ENCODE results near the gene SH3RF1. TPM values are rescaled to one million over a fixed set of nuclear protein-coding genes. Genes with fewer than 3 reads are reported as not detected.

Gene SH3RF1
- total RNA-seq, 1 donor from 2014 or later, result 25.6 TPM

DNA sequence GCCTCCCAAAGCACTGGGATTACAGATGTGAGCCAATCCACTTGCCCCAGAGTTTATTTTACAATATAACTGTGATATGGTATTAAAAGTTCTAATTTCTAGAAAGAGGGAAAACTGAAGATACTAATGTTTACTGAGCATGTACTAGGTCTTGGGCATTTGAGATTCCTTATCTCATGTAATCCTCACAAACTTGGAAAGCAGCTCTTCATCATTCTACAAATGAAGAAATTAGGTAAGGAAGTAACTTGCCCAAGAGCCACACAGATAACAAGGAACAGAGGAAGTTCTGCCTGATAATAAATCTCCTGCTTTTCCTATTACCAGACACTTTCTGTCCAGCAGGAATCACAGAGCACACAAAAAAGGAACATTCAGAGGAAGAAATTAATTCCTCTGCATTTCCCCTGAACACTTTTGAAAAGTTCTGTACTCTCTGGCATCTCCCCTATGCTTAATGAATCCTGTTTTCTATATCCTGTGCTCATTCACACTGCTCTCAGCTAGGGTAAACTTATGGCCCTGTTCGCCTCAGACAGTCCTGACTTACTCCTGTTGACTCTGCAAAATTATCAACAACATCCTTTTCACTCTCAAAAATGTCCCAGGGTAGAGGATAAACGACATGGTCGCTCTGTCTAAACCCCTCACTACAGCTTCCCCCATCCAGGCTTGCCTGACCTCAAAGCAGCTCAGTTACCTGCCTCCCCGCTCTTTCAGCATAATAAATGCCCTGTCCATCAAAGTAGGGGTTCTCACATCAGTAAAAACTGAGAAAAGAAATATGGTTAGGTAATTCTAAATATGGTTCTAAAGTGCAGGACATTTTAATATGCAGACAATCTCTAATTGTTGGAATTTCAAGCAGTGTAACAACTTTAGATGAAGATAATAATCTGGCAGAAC, 13.6 kb downstream of the SH3RF1 start:
- Histone ChIP-seq H3K36me3 (ENCODE audit: control insufficient read depth, insufficient read depth, low read length) (no peaks in the 10 kb centered on the region), H3K27me3 (ENCODE audit: control insufficient read depth, insufficient read depth, low read length) (no peaks in the 10 kb centered on the region), H3K4me3 (ENCODE audit: low read depth, low read length) (no peak overlapping the region)
- TF ChIP-seq CTCF (IDR thresholded peaks at IDR 0.05; ENCODE audit: insufficient read depth, low read length, poor library complexity, severe bottlenecking), result no peak
- DNase-seq (ENCODE audit: low read depth), result no peak

DNA sequence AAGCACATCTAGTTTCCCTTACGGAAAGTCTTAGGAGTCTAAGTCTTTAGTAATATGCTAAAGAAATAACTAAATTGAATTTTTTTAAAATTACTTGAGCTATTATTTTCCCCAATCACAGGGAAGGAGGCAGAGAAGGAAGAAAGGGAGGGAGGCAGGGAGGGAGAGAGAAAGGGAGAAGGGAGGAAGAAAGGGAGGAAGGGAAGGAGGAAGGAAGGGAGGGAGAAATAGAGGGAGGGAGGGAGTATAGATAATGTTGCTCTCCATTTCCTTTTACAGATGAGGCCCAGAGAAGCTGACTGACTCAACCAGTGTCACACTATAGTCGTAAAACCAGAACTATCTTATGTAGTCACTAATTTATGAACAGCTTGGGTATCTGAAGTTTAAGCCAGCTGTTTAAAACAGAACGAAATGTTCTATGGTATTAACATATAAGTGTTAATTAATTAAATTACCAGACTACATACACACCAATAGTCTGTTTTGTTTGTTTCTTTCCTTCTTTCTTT, 14.6 kb downstream of the SH3RF1 start:
- no peak overlapping the region for H3K4me3 ChIP-seq (ENCODE audit: low read depth, low read length)
- DNase-seq (ENCODE audit: low read depth), result no peak
- TF ChIP-seq CTCF (IDR thresholded peaks at IDR 0.05; ENCODE audit: insufficient read depth, low read length, poor library complexity, severe bottlenecking), result no peak

GRCh38 chr4:169254546-169254983, 16.2 kb downstream of the SH3RF1 start:
- no peak for TF ChIP-seq CTCF (IDR thresholded peaks at IDR 0.05; ENCODE audit: insufficient read depth, low read length, poor library complexity, severe bottlenecking)
- DNase-seq (ENCODE audit: low read depth), result peak; percentile 47
- no peak overlapping the region for H3K4me3 ChIP-seq (ENCODE audit: low read depth, low read length)

More for the DNA sequence above, 14.6 kb downstream of the SH3RF1 start:
- no peaks in the 10 kb centered on the region for H3K27me3 ChIP-seq (ENCODE audit: control insufficient read depth, insufficient read depth, low read length)
- H3K36me3 ChIP-seq (ENCODE audit: control insufficient read depth, insufficient read depth, low read length), result no peaks in the 10 kb centered on the region

DNA sequence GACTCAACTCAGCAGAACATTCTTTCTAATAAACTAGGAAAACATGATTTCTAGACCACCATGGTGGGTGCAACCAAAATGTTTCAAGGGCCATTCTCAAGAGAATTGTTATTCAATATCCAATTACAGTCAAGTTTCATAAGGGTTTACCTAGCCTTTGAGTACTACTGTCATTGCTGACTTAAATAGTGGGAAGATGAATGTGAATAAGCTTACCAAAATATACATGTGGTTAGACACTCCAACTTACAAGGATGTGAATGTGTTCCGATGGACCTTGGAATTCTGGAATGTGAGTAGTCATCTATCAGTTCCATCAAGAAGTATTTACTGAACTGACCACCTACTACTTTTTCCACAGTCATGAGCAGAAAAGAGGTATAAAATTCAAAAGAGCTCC, 16.9 kb downstream of the SH3RF1 start:
- Histone ChIP-seq H3K36me3 (ENCODE audit: control insufficient read depth, insufficient read depth, low read length) (no peaks in the 10 kb centered on the region), H3K4me3 (ENCODE audit: low read depth, low read length) (no peak overlapping the region), H3K27me3 (ENCODE audit: control insufficient read depth, insufficient read depth, low read length) (no peaks in the 10 kb centered on the region)
- DNase-seq (ENCODE audit: low read depth), result no peak
- no peak for TF ChIP-seq CTCF (IDR thresholded peaks at IDR 0.05; ENCODE audit: insufficient read depth, low read length, poor library complexity, severe bottlenecking)

More at GRCh38 chr4:169254546-169254983, 16.2 kb downstream of the SH3RF1 start:
- H3K36me3 ChIP-seq (ENCODE audit: control insufficient read depth, insufficient read depth, low read length), result no peaks in the 10 kb centered on the region
- no peaks in the 10 kb centered on the region for H3K27me3 ChIP-seq (ENCODE audit: control insufficient read depth, insufficient read depth, low read length)

GRCh38 chr4:169253113-169253671, 17.6 kb downstream of the SH3RF1 start:
- TF ChIP-seq CTCF (IDR thresholded peaks at IDR 0.05; ENCODE audit: insufficient read depth, low read length, poor library complexity, severe bottlenecking), result no peak
- Histone ChIP-seq H3K4me3 (ENCODE audit: low read depth, low read length) (no peak overlapping the region), H3K27me3 (ENCODE audit: control insufficient read depth, insufficient read depth, low read length) (no peaks in the 10 kb centered on the region), H3K36me3 (ENCODE audit: control insufficient read depth, insufficient read depth, low read length) (no peaks in the 10 kb centered on the region)
- no peak for DNase-seq (ENCODE audit: low read depth)

Measured in kidney epithelial cell (primary cell).